Measurements from ENCODE around the gene PIGH.

GRCh38 chr14:67577181-67577808 is 22.8 kb downstream of the PIGH start:
- TF ChIP-seq CTCF (IDR thresholded peaks at IDR 0.05), result no peak
- TF ChIP-seq MAX (CRISPR knock-in tag; IDR thresholded peaks at IDR 0.05), result no peak
- TF ChIP-seq RELA (CRISPR knock-in tag; IDR thresholded peaks at IDR 0.05; ENCODE audit: borderline replicate concordance), result no peak
- TF ChIP-seq ETV6 (CRISPR knock-in tag; IDR thresholded peaks at IDR 0.05), result no peak
- no peak for TF ChIP-seq ZNF138 (CRISPR knock-in tag; conservative IDR thresholded peaks at IDR 0.05)
- no peak for TF ChIP-seq JUN (CRISPR knock-in tag; IDR thresholded peaks at IDR 0.05)
- no peak for TF ChIP-seq ESRRA (CRISPR knock-in tag; IDR thresholded peaks at IDR 0.05; ENCODE audit: borderline replicate concordance)
- no peak for TF ChIP-seq FOXJ3 (CRISPR knock-in tag; IDR thresholded peaks at IDR 0.05; ENCODE audit: borderline replicate concordance)

Data from WTC11 (cell line).